ENCODE measurements around the gene NFIA. TPM values are rescaled to one million over a fixed set of nuclear protein-coding genes. Genes with fewer than 3 reads are reported as not detected.

The NFIA gene
- total and polyA plus RNA-seq, 7 donors = 4.0 to 42.7 (median 30.6) TPM

- H3K27me3 ChIP-seq (ENCODE audit: insufficient read depth in 3 of 3, low read length in 2 of 3) = no peaks in the 10 kb centered on the region
- 1 to 2% (median 2%) methylated on average over 19 of the region's 19 CpGs for WGBS, 3 donors
- H3K27ac ChIP-seq = peak overlapping the region; percentile 97
- H3K4me1 ChIP-seq = peaks cover 32% of the 10 kb centered on the region
- no peaks in the 10 kb centered on the region for H3K9me3 ChIP-seq
- ATAC-seq = peak; percentile 77 to 84 (median 80)
- intact Hi-C loops (cut with DNase I) = no loop called here
- DNase-seq = peak; percentile 89 to 92
- H3K4me3 ChIP-seq = peak overlapping the region; percentile 70
- TF ChIP-seq, protein P1, sequence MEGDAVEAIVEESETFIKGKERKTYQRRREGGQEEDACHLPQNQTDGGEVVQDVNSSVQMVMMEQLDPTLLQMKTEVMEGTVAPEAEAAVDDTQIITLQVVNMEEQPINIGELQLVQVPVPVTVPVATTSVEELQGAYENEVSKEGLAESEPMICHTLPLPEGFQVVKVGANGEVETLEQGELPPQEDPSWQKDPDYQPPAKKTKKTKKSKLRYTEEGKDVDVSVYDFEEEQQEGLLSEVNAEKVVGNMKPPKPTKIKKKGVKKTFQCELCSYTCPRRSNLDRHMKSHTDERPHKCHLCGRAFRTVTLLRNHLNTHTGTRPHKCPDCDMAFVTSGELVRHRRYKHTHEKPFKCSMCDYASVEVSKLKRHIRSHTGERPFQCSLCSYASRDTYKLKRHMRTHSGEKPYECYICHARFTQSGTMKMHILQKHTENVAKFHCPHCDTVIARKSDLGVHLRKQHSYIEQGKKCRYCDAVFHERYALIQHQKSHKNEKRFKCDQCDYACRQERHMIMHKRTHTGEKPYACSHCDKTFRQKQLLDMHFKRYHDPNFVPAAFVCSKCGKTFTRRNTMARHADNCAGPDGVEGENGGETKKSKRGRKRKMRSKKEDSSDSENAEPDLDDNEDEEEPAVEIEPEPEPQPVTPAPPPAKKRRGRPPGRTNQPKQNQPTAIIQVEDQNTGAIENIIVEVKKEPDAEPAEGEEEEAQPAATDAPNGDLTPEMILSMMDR (IDR thresholded peaks at IDR 0.05) = no peak
- H3K36me3 ChIP-seq (ENCODE audit: insufficient read depth in 1 of 2, low read depth in 1 of 2) = no peaks in the 10 kb centered on the region
These were observed 4.5 kb upstream of the NFIA start for GRCh38 chr1:61077676-61078541.

GRCh38 chr1:61078618-61079295 is 3.6 kb upstream of the NFIA start:
- Histone ChIP-seq H3K27ac (peak overlapping the region; percentile 97), H3K4me3 (peak overlapping the region; percentile 70), H3K27me3 (ENCODE audit: insufficient read depth in 3 of 3, low read length in 2 of 3) (no peaks in the 10 kb centered on the region), H3K4me1 (peaks cover 32% of the 10 kb centered on the region), H3K36me3 (ENCODE audit: insufficient read depth in 1 of 2, low read depth in 1 of 2) (no peaks in the 10 kb centered on the region), H3K9me3 (no peaks in the 10 kb centered on the region)
- ATAC-seq (no peak), DNase-seq (no peak)
- WGBS, 3 donors = 16% methylated on average over 7 of the region's 7 CpGs
- intact Hi-C loops (cut with DNase I) = no loop called here
- TF ChIP-seq, protein P1 (IDR thresholded peaks at IDR 0.05) = no peak

- Histone ChIP-seq H3K27me3 (ENCODE audit: insufficient read depth in 3 of 3, low read length in 2 of 3) (no peaks in the 10 kb centered on the region), H3K4me3 (peak overlapping the region; percentile 90), H3K4me1 (peaks cover 32% of the 10 kb centered on the region), H3K27ac (peak overlapping the region; percentile 97), H3K9me3 (no peaks in the 10 kb centered on the region), H3K36me3 (ENCODE audit: insufficient read depth in 1 of 2, low read depth in 1 of 2) (no peaks in the 10 kb centered on the region)
- WGBS, 3 donors = 32 to 48% (median 36%) methylated on average over 5 of the region's 5 CpGs
- DNase-seq = no peak
- intact Hi-C loops (cut with DNase I) = no loop called here
- TF ChIP-seq, protein P1 (IDR thresholded peaks at IDR 0.05) = no peak
- ATAC-seq = no peak
These were observed 3.0 kb upstream of the NFIA start for GRCh38 chr1:61079296-61079897.

GRCh38 chr1:61079898-61080336 is 2.4 kb upstream of the NFIA start:
- H3K9me3 ChIP-seq = no peaks in the 10 kb centered on the region
- H3K36me3 ChIP-seq (ENCODE audit: insufficient read depth in 1 of 2, low read depth in 1 of 2) = no peaks in the 10 kb centered on the region
- ATAC-seq (peak; percentile 40 to 65 (median 56)), DNase-seq (peak; percentile 80 to 89)
- H3K27ac ChIP-seq = peak overlapping the region; percentile 97
- 0 to 1% (median 0%) methylated on average over 11 to 14 of the region's 14 CpGs for whole genome bisulfite sequencing, 3 donors
- no peaks in the 10 kb centered on the region for H3K27me3 ChIP-seq (ENCODE audit: insufficient read depth in 3 of 3, low read length in 2 of 3)
- TF ChIP-seq, protein P1 (IDR thresholded peaks at IDR 0.05) = peak; percentile 28
- intact Hi-C loops (cut with DNase I) = loop anchor here (5.0 to 10.0 kb wide), 4 partner anchors 102 to 255 kb away; no protein-coding TSS in a partner anchor
- H3K4me3 ChIP-seq = peak overlapping the region; percentile 90
- H3K4me1 ChIP-seq = peaks cover 32% of the 10 kb centered on the region

Data from psoas muscle (tissue), 8 donors.